ENCODE measurements around the gene EZR.

Gene EZR

DNA sequence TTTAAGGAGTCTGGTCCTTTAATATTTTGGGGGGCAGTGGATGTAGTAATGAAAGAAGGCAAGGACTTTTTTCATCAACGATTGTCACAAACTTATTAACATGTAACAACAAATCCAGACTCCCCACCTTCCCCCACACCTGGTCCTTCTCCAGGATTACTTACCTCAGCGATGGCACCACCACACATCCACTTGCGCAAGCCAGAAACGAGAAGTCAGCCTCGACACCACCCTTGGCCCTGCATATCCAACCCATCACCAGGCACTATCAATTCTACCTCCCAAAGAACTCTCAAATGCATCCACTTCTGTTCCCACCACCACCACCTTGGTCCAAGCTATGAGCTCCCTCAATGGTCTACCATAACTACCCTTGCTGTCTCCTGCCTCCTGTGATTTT, 6.6 kb downstream of the EZR start:
- Histone ChIP-seq H3K27ac (replicated peaks) (no peak overlapping the region), H3K4me3 (replicated peaks; ENCODE audit: insufficient read depth, low read length) (no peak overlapping the region), H3K27me3 (ENCODE audit: insufficient read depth, poor library complexity, severe bottlenecking) (no peaks in the 10 kb centered on the region)
- TF ChIP-seq GABPA (IDR thresholded peaks at IDR 0.05; ENCODE audit: low read depth) (no peak), SPI1 (IDR thresholded peaks at IDR 0.05; ENCODE audit: borderline replicate concordance, low read depth) (peak; percentile 25; the same call in 1 of the 2 replicates), POLR2AphosphoS5 (IDR thresholded peaks at IDR 0.05; ENCODE audit: low read depth) (no peak)
- TF ChIP-seq, protein P1, sequence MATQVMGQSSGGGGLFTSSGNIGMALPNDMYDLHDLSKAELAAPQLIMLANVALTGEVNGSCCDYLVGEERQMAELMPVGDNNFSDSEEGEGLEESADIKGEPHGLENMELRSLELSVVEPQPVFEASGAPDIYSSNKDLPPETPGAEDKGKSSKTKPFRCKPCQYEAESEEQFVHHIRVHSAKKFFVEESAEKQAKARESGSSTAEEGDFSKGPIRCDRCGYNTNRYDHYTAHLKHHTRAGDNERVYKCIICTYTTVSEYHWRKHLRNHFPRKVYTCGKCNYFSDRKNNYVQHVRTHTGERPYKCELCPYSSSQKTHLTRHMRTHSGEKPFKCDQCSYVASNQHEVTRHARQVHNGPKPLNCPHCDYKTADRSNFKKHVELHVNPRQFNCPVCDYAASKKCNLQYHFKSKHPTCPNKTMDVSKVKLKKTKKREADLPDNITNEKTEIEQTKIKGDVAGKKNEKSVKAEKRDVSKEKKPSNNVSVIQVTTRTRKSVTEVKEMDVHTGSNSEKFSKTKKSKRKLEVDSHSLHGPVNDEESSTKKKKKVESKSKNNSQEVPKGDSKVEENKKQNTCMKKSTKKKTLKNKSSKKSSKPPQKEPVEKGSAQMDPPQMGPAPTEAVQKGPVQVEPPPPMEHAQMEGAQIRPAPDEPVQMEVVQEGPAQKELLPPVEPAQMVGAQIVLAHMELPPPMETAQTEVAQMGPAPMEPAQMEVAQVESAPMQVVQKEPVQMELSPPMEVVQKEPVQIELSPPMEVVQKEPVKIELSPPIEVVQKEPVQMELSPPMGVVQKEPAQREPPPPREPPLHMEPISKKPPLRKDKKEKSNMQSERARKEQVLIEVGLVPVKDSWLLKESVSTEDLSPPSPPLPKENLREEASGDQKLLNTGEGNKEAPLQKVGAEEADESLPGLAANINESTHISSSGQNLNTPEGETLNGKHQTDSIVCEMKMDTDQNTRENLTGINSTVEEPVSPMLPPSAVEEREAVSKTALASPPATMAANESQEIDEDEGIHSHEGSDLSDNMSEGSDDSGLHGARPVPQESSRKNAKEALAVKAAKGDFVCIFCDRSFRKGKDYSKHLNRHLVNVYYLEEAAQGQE (IDR thresholded peaks at IDR 0.05; ENCODE audit: insufficient replicate concordance, low read depth), result no peak
- TF ChIP-seq, protein P2, sequence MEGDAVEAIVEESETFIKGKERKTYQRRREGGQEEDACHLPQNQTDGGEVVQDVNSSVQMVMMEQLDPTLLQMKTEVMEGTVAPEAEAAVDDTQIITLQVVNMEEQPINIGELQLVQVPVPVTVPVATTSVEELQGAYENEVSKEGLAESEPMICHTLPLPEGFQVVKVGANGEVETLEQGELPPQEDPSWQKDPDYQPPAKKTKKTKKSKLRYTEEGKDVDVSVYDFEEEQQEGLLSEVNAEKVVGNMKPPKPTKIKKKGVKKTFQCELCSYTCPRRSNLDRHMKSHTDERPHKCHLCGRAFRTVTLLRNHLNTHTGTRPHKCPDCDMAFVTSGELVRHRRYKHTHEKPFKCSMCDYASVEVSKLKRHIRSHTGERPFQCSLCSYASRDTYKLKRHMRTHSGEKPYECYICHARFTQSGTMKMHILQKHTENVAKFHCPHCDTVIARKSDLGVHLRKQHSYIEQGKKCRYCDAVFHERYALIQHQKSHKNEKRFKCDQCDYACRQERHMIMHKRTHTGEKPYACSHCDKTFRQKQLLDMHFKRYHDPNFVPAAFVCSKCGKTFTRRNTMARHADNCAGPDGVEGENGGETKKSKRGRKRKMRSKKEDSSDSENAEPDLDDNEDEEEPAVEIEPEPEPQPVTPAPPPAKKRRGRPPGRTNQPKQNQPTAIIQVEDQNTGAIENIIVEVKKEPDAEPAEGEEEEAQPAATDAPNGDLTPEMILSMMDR (IDR thresholded peaks at IDR 0.05; ENCODE audit: insufficient read depth, low read length), result no peak
- peak in 1 of 2 experiments; percentile 54 for DNase-seq (ENCODE audit: low read depth in 1 of 2, low spot score in 1 of 2)

DNA sequence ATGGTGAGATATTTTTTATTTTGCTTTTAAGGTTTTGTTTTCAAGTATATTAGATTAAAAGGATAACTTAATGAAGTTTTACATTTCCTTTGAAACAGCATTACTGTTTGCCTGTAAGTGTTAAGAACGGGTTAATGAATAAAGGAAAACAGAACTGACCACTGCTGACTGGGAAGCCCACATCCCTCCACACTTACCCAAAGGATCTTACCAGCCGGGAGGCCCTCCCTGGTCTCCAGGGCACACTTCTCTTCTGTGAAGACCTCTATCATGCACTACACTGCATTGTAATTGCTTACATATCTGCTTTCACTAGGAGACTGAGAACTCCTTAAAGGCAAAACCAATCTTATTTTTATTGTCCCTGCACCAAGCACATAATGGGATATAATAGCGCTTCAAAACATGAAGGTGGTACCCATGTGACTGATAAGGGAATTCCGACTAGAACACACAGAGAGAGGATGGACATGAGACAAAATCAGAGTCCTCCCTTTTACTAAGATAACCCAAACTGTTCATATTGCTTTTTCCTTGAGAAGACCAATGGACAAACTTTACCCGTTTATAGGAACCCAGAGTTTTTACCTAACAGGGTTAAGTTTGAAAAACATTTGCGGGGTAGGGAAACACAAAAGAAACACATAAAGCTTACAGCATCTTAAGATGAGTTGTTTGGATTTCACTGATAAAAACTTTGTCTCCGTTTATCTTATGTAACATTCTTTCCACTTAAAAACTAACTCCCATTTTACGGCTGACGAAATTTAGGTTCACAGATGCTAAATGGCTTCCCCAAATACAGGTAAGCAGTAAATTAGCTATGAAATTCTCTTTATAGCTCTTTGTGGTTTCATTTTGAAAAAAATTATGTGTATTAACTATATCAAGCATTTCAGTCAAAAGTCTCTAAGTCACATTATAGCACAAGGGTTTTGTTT, 8.7 kb downstream of the EZR start:
- Histone ChIP-seq H3K27me3 (ENCODE audit: insufficient read depth, poor library complexity, severe bottlenecking) (no peaks in the 10 kb centered on the region), H3K4me3 (replicated peaks; ENCODE audit: insufficient read depth, low read length) (no peak overlapping the region), H3K27ac (replicated peaks) (no peak overlapping the region)
- DNase-seq (ENCODE audit: low read depth in 1 of 2, low spot score in 1 of 2), result no peak
- TF ChIP-seq, protein P1 (IDR thresholded peaks at IDR 0.05; ENCODE audit: insufficient replicate concordance, low read depth), result no peak
- TF ChIP-seq GABPA (IDR thresholded peaks at IDR 0.05; ENCODE audit: low read depth) (no peak), POLR2AphosphoS5 (IDR thresholded peaks at IDR 0.05; ENCODE audit: low read depth) (no peak), SPI1 (IDR thresholded peaks at IDR 0.05; ENCODE audit: borderline replicate concordance, low read depth) (no peak)
- TF ChIP-seq, protein P2 (IDR thresholded peaks at IDR 0.05; ENCODE audit: insufficient read depth, low read length), result no peak

DNA sequence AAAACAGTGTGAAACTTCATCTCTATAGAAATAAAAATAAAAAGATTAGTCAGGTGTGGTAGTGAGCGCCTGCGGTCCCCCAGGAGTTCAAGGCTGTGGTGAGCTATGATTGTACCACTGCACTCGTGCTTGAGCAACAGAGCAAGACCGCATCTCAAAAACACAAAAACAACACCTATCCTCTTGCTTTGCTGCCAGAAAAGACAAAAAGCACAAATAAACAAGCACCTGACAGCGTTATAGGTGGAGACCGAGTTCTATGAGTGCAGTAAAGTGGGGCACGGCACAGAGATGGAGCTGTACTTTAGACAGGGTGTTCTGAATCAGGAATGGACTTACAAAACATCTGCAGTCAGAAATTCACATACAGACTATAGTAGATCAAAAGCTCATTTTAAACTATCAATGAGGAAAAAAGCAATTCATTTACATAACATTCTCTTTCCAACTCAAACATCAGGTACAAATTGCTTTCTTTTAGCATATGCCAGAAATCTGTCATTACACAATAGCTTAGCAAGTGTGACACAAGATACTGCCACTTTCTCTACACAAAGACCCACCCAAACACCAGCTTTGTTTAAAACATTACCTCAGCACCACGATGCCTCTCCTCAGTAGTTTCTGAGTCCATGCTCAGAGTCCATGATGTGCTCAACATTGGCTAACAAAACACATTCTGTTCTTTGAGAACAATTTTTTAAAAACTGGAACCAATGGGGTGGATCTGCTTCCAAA, 10.1 kb downstream of the EZR start:
- Histone ChIP-seq H3K4me3 (replicated peaks; ENCODE audit: insufficient read depth, low read length) (no peak overlapping the region), H3K27ac (replicated peaks) (no peak overlapping the region), H3K27me3 (ENCODE audit: insufficient read depth, poor library complexity, severe bottlenecking) (no peaks in the 10 kb centered on the region)
- TF ChIP-seq SPI1 (IDR thresholded peaks at IDR 0.05; ENCODE audit: borderline replicate concordance, low read depth), result no peak
- TF ChIP-seq GABPA (IDR thresholded peaks at IDR 0.05; ENCODE audit: low read depth), result no peak
- TF ChIP-seq POLR2AphosphoS5 (IDR thresholded peaks at IDR 0.05; ENCODE audit: low read depth), result no peak
- TF ChIP-seq, protein P1 (IDR thresholded peaks at IDR 0.05; ENCODE audit: insufficient replicate concordance, low read depth), result no peak
- TF ChIP-seq, protein P2 (IDR thresholded peaks at IDR 0.05; ENCODE audit: insufficient read depth, low read length), result no peak
- DNase-seq (ENCODE audit: low read depth in 1 of 2, low spot score in 1 of 2), result no peak

Measured in HL-60 (cell line).